DND-41 (cell line): ENCODE data around the gene GPC6.

Experiments
- CTCF ChIP-seq: IDR thresholded peaks from 2 replicates; pipeline ENCODE4 v1.5.1; 2012; ENCODE audit warnings: borderline replicate concordance, low read length, moderate library complexity, mild to moderate bottlenecking; ENCODE audit not compliant: poor library complexity, severe bottlenecking; ENCODE audit errors: extremely low read depth
- EZH2 ChIP-seq: IDR thresholded peaks from 3 replicates; pipeline ENCODE4 v1.6.1; 2012; ENCODE audit warnings: borderline replicate concordance, low read depth, mild to moderate bottlenecking, moderate library complexity, low read length, inconsistent platforms; ENCODE audit not compliant: severe bottlenecking

GRCh38 chr13:94270556-94270955 lies 1043.9 kb downstream of the GPC6 start:
- no peak for TF ChIP-seq EZH2
- TF ChIP-seq CTCF: no peak
